GM23338 (cell line): ENCODE data around the gene GATAD2B. TPM values are rescaled to one million over a fixed set of nuclear protein-coding genes. Genes with fewer than 3 reads are reported as not detected.

Experiments
- ATAC-seq: fragments of 200-7000 bp; cut with Tn5 transposase; 3 replicates; pipeline ENCODE4 v1.9.1; 2020
- DNase-seq: peaks from one replicate; pipeline ENCODE4 v3.0.0-alpha.2; 2015; ENCODE audit warnings: low spot score
- H2AFZ ChIP-seq: fragments of 200-600 bp; sonication (generic); 2 replicates; pipeline ENCODE4 v1.8.0; 2016; ENCODE audit warnings: antibody characterized with exemption, mild to moderate bottlenecking, moderate library complexity
- H3F3A ChIP-seq: fragments of 200-600 bp; sonication (generic); replicated peaks from 2 replicates; pipeline ENCODE4 v1.8.0; 2017; ENCODE audit warnings: antibody characterized with exemption, mixed run types, low read depth
- H3K27ac ChIP-seq: fragments of 200-600 bp; sonication (generic); 2 replicates; pipeline ENCODE4 v1.6.1; 2016; ENCODE audit warnings: low read depth
- H3K27me3 ChIP-seq: fragments of 200-600 bp; sonication (generic); 2 replicates; pipeline ENCODE4 v1.8.0; 2016; ENCODE audit warnings: mild to moderate bottlenecking, mixed run types, moderate library complexity; ENCODE audit not compliant: insufficient read depth
- H3K36me3 ChIP-seq: fragments of 200-600 bp; sonication (generic); 2 replicates; pipeline ENCODE4 v1.8.0; 2016; ENCODE audit warnings: mild to moderate bottlenecking; ENCODE audit not compliant: insufficient read depth
- H3K4me1 ChIP-seq: fragments of 200-600 bp; sonication (generic); 2 replicates; pipeline ENCODE4 v1.8.0; 2016; ENCODE audit warnings: mild to moderate bottlenecking, moderate library complexity; ENCODE audit not compliant: insufficient read depth
- H3K4me2 ChIP-seq: fragments of 200-600 bp; sonication (generic); 2 replicates; pipeline ENCODE4 v1.7.1; 2017; ENCODE audit warnings: mixed run types
- H3K4me3 ChIP-seq: fragments of 200-600 bp; sonication (generic); 2 replicates; pipeline ENCODE4 v1.6.1; 2016; ENCODE audit warnings: mixed run types
- H3K79me2 ChIP-seq: fragments of 200-600 bp; sonication (generic); replicated peaks from 2 replicates; pipeline ENCODE4 v1.8.0; 2017; ENCODE audit warnings: mild to moderate bottlenecking; ENCODE audit not compliant: insufficient read depth
- H3K9me2 ChIP-seq: fragments of 200-600 bp; sonication (generic); 2 replicates; pipeline ENCODE4 v1.8.0; 2017; ENCODE audit not compliant: insufficient read depth
- H4K20me1 ChIP-seq: fragments of 200-600 bp; sonication (generic); replicated peaks from 2 replicates; pipeline ENCODE4 v1.8.0; 2017; ENCODE audit warnings: mild to moderate bottlenecking; ENCODE audit not compliant: insufficient read depth
- H3K27ac Mint-ChIP-seq: 2 replicates; pipeline ENCODE4 v1.8.0; 2020; ENCODE audit warnings: inconsistent platforms, mild to moderate bottlenecking, moderate library complexity, mixed read lengths
- H3K27me3 Mint-ChIP-seq: 3 replicates; pipeline ENCODE4 v1.8.0; 2022; ENCODE audit warnings: low read depth, mild to moderate bottlenecking, moderate library complexity, mixed read lengths, inconsistent platforms; ENCODE audit not compliant: insufficient read depth, poor library complexity
- H3K36me3 Mint-ChIP-seq: 3 replicates; pipeline ENCODE4 v1.8.0; 2021; ENCODE audit warnings: low read depth, mild to moderate bottlenecking, inconsistent platforms, moderate library complexity, mixed read lengths
- H3K4me1 Mint-ChIP-seq: 3 replicates; pipeline ENCODE4 v1.8.0; 2020; ENCODE audit warnings: mild to moderate bottlenecking, inconsistent platforms, mixed read lengths
- H3K4me3 Mint-ChIP-seq: 3 replicates; pipeline ENCODE4 v1.8.0; 2021; ENCODE audit warnings: moderate library complexity, mild to moderate bottlenecking, inconsistent platforms, mixed read lengths
- H3K9me3 Mint-ChIP-seq: 3 replicates; pipeline ENCODE4 v1.8.0; 2020; ENCODE audit warnings: moderate library complexity, mild to moderate bottlenecking, inconsistent platforms, mixed read lengths
- CREB1 ChIP-seq: fragments of 250-450 bp; sonication (Bioruptor Pico); IDR thresholded peaks from 2 replicates; pipeline ENCODE4 v1.5.0; 2020; ENCODE audit warnings: low read depth, mild to moderate bottlenecking, moderate library complexity
- CTCF ChIP-seq, 2 experiments: fragments of 200-600 bp in 1 of 2; sonication (generic) in 1 of 2; conservative IDR thresholded peaks; 2 replicates each; pipeline versions ENCODE4 v1.5.1 to v1.6.1; 2016 to 2017; ENCODE audit warnings: antibody characterized with exemption in 2 of 2, low read depth in 2 of 2, mild to moderate bottlenecking in 2 of 2, moderate library complexity in 1 of 2
- EZH2 ChIP-seq: fragments of 200-600 bp; sonication (generic); IDR thresholded peaks from one replicate; pipeline ENCODE4 v1.8.0; 2017; ENCODE audit warnings: antibody characterized with exemption, mild to moderate bottlenecking, low read depth; ENCODE audit not compliant: unreplicated experiment
- EZH2phosphoT487 ChIP-seq: fragments of 200-600 bp; sonication (generic); IDR thresholded peaks from one replicate; pipeline ENCODE4 v1.8.1; 2018; ENCODE audit warnings: antibody characterized with exemption; ENCODE audit not compliant: unreplicated experiment
- NANOG ChIP-seq: IDR thresholded peaks from 2 replicates; pipeline ENCODE4 v1.6.1; 2016; ENCODE audit warnings: antibody characterized with exemption, borderline replicate concordance
- POLR2AphosphoS5 ChIP-seq: IDR thresholded peaks from 2 replicates; pipeline ENCODE4 v1.6.1; 2016; ENCODE audit warnings: antibody characterized with exemption, low read depth
- REST ChIP-seq: IDR thresholded peaks from one replicate; pipeline ENCODE4 v1.6.1; 2018; ENCODE audit warnings: antibody characterized with exemption; ENCODE audit not compliant: unreplicated experiment
- STAT1 ChIP-seq: IDR thresholded peaks from one replicate; pipeline ENCODE4 v1.6.1; 2016; ENCODE audit warnings: antibody characterized with exemption; ENCODE audit not compliant: unreplicated experiment
- ZNF114 ChIP-seq: fragments of 250-450 bp; sonication (Bioruptor Pico); IDR thresholded peaks from 2 replicates; pipeline ENCODE4 v1.5.0; 2020; ENCODE audit warnings: mild to moderate bottlenecking, moderate library complexity
- ZNF331 ChIP-seq: fragments of 250-450 bp; sonication (Bioruptor Pico); IDR thresholded peaks from 2 replicates; pipeline ENCODE4 v1.5.0; 2020; ENCODE audit warnings: low read depth, mild to moderate bottlenecking, moderate library complexity
- ZNF462 ChIP-seq: fragments of 250-450 bp; sonication (Bioruptor Pico); IDR thresholded peaks from 2 replicates; pipeline ENCODE4 v1.5.0; 2020; ENCODE audit warnings: mild to moderate bottlenecking, moderate library complexity
- polyA plus RNA-seq: library from polyadenylated mRNA; unstranded; fragments of >200 nt; fragmentation: Nextera tagmentation; extraction: Ambion mirVana; gene quantifications from 2 replicates; pipeline ENCODE4 v1.2.1, GENCODE V29; 2016
- total RNA-seq: library from RNA; depleted of rRNA; stranded (reverse); fragments of >200 nt; shearing (Covaris generic); gene quantifications from 2 replicates; pipeline ENCODE4 v1.2.3, GENCODE V29; 2014
- TF ChIP-seq, protein P1 (sequence below): IDR thresholded peaks from 2 replicates; pipeline ENCODE4 v1.6.1; 2016; ENCODE audit warnings: antibody characterized with exemption

GATAD2B gene
- total and polyA plus RNA-seq, 2 experiments from 2014 or later, result 5.2 to 17.8 TPM

DNA sequence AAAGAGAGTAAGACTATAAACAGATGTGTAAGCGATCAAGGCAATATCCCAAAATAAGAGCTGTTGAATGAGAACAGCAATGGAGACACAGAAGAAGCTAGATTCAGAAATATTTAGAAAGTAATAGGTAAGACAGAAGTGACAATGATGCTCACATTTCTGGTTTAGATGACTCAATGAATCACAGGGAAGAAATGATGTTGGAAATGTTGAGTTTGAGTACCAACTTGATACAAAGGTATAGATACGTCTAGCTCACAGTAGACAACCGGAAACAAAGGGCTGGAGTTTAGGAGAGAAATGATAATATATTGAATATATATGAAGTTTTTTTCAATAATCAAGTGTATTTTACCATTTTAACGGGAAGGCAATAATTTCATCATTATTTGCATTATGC lies 6.5 kb downstream of the GATAD2B start (continued):
- TF ChIP-seq, protein P1, sequence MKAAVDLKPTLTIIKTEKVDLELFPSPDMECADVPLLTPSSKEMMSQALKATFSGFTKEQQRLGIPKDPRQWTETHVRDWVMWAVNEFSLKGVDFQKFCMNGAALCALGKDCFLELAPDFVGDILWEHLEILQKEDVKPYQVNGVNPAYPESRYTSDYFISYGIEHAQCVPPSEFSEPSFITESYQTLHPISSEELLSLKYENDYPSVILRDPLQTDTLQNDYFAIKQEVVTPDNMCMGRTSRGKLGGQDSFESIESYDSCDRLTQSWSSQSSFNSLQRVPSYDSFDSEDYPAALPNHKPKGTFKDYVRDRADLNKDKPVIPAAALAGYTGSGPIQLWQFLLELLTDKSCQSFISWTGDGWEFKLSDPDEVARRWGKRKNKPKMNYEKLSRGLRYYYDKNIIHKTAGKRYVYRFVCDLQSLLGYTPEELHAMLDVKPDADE, result no peak
- TF ChIP-seq NANOG, result no peak

DNA sequence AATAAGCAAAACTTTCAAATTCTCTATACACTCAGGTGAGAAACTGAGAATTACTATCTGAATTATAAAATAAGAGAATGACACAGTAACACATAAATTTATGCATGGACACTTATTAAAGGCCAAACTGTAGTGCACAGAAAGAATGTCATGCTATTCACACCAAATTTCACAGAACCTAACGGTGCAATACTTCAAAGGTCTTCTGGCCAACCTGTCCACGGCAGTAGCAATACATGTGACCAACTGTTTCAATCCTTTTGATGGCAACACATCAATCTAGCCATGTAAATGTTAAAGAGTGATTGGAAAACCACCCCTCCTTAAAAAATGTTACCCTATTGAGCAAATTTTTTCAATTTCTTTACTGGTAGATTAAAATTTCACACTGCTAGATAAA lies 10.4 kb downstream of the GATAD2B start:
- H3K9me2 ChIP-seq, result no peaks in the 10 kb centered on the region
- peaks cover 18% of the 10 kb centered on the region for H3K36me3 Mint-ChIP-seq
- no peaks in the 10 kb centered on the region; the same call in 1 of the 2 replicates for H3F3A ChIP-seq
- no peak for ATAC-seq
- peaks cover 62% of the 10 kb centered on the region for H4K20me1 ChIP-seq
- H3K27me3 Mint-ChIP-seq, result peaks cover 1% of the 10 kb centered on the region
- peaks cover 100% of the 10 kb centered on the region for H3K79me2 ChIP-seq
- no peak overlapping the region for H3K4me3 ChIP-seq
- no peak for DNase-seq
- no peaks in the 10 kb centered on the region for H3K4me1 ChIP-seq
- H3K36me3 ChIP-seq, result no peaks in the 10 kb centered on the region; the same call in 1 of the 2 replicates
- H3K4me3 Mint-ChIP-seq, result no peak overlapping the region
- H3K9me3 Mint-ChIP-seq, result no peaks in the 10 kb centered on the region
- no peaks in the 10 kb centered on the region for H3K27me3 ChIP-seq
- H3K27ac Mint-ChIP-seq, result no peak overlapping the region
- H3K4me1 Mint-ChIP-seq, result no peaks in the 10 kb centered on the region
- no peak overlapping the region for H3K27ac ChIP-seq
- H3K4me2 ChIP-seq, result no peak overlapping the region
- H2AFZ ChIP-seq, result no peak overlapping the region
- TF ChIP-seq EZH2 (no peak), ZNF331 (CRISPR knock-in tag) (no peak), ZNF462 (CRISPR knock-in tag) (no peak), STAT1 (no peak), REST (no peak), CTCF (conservative IDR thresholded peaks at IDR 0.05; ENCODE audit: low read depth in 2 of 2) (no peak), ZNF114 (CRISPR knock-in tag) (no peak), NANOG (no peak), POLR2AphosphoS5 (no peak), CREB1 (CRISPR knock-in tag) (no peak), EZH2phosphoT487 (no peak)
- TF ChIP-seq, protein P1, result no peak
